Measurements from ENCODE around the gene MAP3K4. TPM values are rescaled to one million over a fixed set of nuclear protein-coding genes. Genes with fewer than 3 reads are reported as not detected.

The MAP3K4 gene
- total RNA-seq, 2 experiments from 2014 or later, result 45.4 to 51.0 TPM

DNA sequence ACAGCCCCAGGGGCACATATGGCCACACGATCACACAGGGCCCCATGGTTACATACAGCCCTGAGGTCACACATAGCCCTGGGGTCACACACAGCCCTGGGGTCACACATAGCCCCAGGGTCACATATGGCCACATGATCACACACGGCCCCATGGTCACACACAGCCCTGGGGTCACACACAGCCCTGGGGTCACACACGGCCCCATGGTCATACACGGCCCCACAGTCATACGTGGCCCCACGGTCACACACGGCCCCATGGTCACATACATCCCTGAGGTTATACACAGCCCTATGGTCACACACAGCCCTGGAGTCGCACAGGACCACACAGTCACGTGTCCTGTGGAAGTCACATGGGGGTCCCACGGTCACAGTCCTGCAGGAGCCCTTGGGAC is 162.2 kb downstream of the MAP3K4 start:
- POLR2A ChIA-PET, result no interaction called here

DNA sequence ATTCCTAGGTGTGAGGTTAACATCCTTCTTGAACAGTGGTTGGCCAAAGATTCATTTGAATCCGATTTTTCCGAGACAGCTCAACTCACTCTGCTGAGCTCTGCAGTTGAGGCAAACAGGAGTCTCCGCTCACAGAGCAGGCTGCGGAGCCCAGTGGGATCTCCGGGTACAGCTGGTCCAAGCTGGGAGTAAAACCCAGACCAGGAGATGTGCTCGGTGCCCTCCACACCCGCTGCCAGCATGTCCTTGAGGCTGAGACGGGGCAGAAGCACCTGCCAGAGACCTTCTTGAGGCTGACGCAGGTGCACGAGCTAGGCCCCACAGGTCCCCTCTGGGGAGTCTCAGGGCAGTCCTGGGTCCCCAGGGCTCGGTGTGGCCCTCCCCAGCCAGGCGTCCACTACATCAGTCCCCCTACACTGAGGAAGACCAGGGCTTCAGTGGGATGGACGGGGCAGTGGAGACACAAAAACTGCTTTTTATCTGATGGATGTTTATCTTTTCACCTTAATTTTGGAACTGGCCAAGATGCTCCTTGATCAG is 163.3 kb downstream of the MAP3K4 start:
- CTCF ChIA-PET, result no interaction called here

More for the DNA sequence above, 162.2 kb downstream of the MAP3K4 start:
- CTCF ChIA-PET, result interaction anchor here (1.3 kb wide), 1 partner anchor 217 kb away, joined by 5 read pairs; no protein-coding TSS in a partner anchor

DNA sequence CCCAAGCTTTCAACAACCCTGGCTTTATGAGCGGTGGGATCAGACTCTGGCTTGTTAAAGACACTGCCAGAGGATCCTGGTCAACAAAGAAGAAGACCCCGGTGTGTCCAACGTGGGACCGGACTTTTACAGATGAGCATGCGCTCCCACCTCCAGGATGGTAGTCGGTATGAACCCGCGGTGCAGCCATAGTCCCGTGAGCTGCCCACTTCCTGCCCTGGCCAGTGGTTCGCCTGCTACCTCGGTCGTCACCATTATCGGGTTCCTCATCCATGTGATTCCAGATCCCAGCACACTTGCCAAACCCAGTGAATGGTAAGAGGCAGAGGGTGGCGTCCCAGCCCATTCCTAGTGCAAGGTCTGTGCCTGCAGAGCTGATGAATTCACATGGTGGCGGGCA is 169.6 kb downstream of the MAP3K4 start:
- POLR2A ChIA-PET, result no interaction called here
- CTCF ChIA-PET, result interaction anchor here (1.2 kb wide), 1 partner anchor 8 kb away, joined by 3 read pairs; no protein-coding TSS in a partner anchor

More for the DNA sequence above, 163.3 kb downstream of the MAP3K4 start:
- POLR2A ChIA-PET, result no interaction called here

DNA sequence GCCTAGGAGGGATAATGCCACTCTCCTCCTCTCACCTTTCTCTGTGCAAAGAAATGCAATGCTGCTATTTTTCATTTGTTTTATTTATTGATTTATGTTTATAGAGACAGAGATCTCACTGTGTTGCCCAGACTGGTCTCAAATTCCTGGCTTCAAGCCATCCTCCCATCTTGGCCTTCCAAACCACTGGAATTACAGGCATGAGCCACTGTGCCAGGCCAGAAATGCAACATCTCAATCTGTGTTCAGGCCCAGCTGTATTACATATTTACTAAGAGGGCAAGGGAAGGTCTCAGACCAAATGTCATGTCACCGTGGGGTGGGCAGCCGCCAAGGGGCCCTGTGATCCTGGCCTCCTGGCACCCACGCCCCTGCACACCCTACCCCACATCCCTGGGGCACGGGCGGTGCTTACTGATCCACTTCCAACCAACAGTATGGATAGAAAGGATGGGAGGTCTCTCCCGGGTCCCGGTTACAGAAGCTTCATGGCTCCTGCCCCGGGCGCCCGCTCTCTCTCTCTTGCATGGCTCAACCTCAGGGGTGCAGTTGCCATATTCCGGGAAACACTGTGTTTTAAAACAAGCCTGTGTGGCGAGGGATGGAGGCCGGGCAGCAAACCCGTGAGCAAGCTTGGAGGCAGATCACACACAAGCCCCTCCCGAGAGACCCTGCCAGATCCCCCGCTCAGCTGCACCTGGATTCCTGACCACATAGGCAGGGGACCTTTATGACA is 170.5 kb downstream of the MAP3K4 start:
- ChIA-PET CTCF (no interaction called here), POLR2A (no interaction called here)

DNA sequence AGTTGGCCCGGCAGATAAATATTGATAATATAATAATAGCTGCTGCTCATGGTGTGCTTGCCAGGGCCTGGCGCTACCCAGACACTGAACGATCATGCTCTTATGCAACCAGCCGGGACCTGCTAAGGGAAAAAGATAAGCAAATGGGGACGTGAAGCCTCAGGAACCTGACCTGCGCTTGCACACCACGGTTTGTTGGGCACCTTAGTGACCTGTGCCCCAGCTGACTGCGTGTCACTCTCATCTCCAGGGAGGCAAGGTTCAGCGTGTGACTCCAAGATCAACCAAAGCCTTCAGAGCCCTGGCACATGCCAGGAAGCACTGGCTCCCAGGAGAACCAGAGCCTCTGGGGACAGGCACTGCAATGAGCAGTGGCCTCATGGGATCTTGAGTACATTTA is 171.2 kb downstream of the MAP3K4 start:
- ChIA-PET POLR2A (no interaction called here), CTCF (no interaction called here)

DNA sequence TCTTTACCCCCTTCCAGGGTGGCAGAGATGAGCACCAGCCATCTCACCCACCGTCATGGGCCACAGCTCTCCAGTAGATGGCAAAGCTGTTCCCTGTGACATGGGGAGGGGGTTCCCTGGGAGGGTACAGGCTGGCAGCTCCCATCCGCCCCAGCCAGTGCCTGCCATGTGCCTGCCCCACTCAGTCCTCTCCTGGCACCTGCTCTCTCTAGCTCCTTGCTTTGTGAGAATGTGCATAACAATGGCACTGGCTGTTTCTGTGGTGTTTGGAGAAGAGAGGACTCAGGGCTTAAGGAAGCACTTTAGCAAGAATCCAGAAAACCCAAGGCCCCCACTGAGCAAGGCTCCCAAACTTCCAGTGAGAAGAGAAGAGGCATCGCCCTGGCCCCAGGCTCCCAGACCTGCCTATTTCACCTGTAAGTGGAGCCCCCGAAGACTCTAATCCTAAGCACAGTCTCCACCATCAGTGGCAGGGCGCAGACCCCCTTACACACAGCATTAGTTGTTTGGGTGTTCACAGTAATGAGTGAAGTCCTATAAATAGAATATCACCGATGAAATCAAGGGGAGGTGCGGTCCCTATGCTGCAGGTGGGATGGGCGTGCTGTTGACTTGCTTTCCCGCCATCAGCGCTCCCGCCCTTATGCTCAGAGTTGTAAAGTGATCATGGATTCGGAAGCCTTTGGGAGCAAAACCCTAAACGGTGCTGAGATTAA is 172.1 kb downstream of the MAP3K4 start:
- ChIA-PET CTCF (no interaction called here), POLR2A (no interaction called here)

DNA sequence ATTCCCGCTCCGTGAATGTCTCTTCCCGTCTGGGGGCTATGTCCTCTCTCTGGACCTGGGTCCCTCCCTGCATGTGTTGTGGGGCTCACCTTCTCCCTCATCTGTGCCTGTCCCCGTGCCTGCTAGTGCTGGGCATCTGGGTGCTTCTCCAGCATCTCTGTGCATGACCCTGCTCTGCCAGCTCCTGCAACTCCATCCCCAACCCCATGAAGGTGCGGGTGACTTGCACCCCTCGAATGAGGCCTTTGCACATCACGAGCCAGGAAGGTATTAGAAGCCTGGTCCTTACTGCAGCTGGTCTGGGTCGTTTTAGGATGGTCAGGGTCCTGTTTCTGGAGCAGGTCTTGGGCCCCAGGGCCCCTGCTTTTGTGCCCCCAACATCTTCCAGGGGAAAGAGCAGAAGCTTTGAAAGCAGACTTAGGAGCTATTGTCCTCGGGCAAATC is 172.6 kb downstream of the MAP3K4 start:
- CTCF ChIA-PET, result no interaction called here
- POLR2A ChIA-PET, result no interaction called here

DNA sequence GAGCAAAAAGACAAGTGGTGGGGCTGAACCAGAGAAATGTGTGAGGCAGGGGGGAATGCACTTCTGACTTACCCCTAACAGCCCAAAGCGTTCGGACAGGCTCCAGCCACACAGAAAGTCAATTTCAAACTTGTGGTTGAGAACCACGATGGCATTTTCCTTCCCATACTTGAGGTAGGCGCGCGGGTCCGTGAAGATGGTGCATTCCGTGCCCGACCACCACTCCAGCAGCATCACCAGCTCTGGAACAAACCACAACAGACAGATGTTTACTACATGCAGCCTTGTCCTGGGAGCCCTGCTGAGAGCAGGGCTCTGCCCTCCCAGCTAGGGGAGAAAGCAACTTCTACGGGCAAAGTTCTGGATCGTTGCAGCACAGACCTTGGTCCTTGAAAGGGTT is 174.6 kb downstream of the MAP3K4 start:
- ChIA-PET CTCF (no interaction called here), POLR2A (no interaction called here)

DNA sequence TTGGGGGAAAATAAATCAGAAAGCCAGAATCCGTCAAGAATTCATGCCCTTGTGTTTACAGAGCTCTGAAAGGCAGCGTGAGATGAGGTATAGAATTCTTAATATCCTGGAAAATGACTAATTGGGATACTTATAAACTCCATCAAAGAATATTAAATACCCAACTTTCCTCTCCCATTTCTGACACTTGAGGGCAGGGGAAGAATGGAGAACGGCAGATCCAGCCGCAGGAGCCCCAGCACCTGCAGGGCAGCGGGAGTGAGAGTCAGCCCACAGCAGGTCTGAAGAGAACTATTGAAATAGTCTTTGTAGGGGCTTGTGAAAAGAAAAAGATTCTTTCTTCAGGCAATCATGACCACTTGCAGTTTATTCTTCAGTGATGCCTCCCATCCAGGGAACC is 175.1 kb downstream of the MAP3K4 start:
- POLR2A ChIA-PET, result no interaction called here
- CTCF ChIA-PET, result no interaction called here

Measured in activated CD8-positive, alpha-beta memory T cell treated with anti-CD3 and anti-CD28 coated beads for 36 hours (primary cell).